Right lobe of liver (tissue), 6 donors: ENCODE data around the gene MRPS6. TPM values are rescaled to one million over a fixed set of nuclear protein-coding genes. Genes with fewer than 3 reads are reported as not detected.

Experiments used
- ATAC-seq, 4 donors: fragments of 200-7000 bp; cut with Tn5 transposase; one replicate each; pipeline ENCODE4 v1.9.1; 2020; ENCODE audit warnings: mild to moderate bottlenecking in 4 of 4, moderate library complexity in 4 of 4
- DNase-seq, 3 donors: peaks; one replicate each; pipeline ENCODE4 v3.0.0-alpha.2; 2020
- H3K27ac ChIP-seq, 3 donors: fragments of 200-600 bp; one replicate each; pipeline ENCODE4 v1.8.0; 2022
- H3K27me3 ChIP-seq, 2 donors: fragments of 200-600 bp; one replicate each; pipeline ENCODE4 v1.8.0; 2022
- H3K36me3 ChIP-seq, 4 donors: fragments of 200-600 bp; sonication (generic) in 1 of 4; one replicate each; pipeline versions ENCODE4 v1.5.1 to v1.8.0; 2017 to 2022; ENCODE audit warnings: control low read depth in 1 of 4
- H3K4me1 ChIP-seq, 4 donors: fragments of 200-600 bp; sonication (generic) in 1 of 4; one replicate each; pipeline versions ENCODE4 v1.5.1 to v1.8.0; 2017 to 2022; ENCODE audit warnings: control low read depth in 1 of 4
- H3K4me3 ChIP-seq, 3 donors: fragments of 200-600 bp; one replicate each; pipeline ENCODE4 v1.8.0; 2022
- H3K9me3 ChIP-seq, 4 donors: fragments of 200-600 bp; sonication (generic) in 1 of 4; one replicate each; pipeline versions ENCODE4 v1.5.1 to v1.8.0; 2017 to 2022; ENCODE audit warnings: control low read depth in 1 of 4
- CTCF ChIP-seq, 4 donors: fragments of 200-600 bp in 3 of 4; fragments of 450-650 bp in 1 of 4; IDR thresholded peaks; one replicate each; pipeline versions ENCODE4 v1.5.1 to v1.8.0; 2016 to 2022; ENCODE audit warnings: antibody characterized with exemption in 4 of 4, mild to moderate bottlenecking in 2 of 4
- POLR2A ChIP-seq: fragments of 450-650 bp; IDR thresholded peaks from one replicate; pipeline ENCODE4 v1.6.1; 2017; ENCODE audit warnings: antibody characterized with exemption, mild to moderate bottlenecking
- WGBS: methylation state at CpG from one replicate; pipeline ENCODE4 v1.1.6; 2018; ENCODE audit warnings: low coverage, low lambda C conversion rate; ENCODE audit not compliant: insufficient coverage; ENCODE audit errors: missing lambda C conversion rate; 5-methylcytosine and 5-hydroxymethylcytosine counted together
- intact Hi-C, 2 donors: fragments of 100-400 bp; cut with DNase I; formaldehyde crosslinking; loops; one replicate each; pipeline versions ENCODE4 v1.11.2 to v1.14.1; 2022
- total RNA-seq, 6 experiments: library from RNA; depleted of rRNA in 2 of 6; stranded (reverse); fragments of >200 nt in 2 of 6; fragmentation: NEBNext Ultra II Directional in 3 of 6; extraction: Animal tissue kit (Norgen Biotek cat#: 25700) in 3 of 6; gene quantifications; one replicate each; pipeline versions ENCODE4 v1.1.0 to v1.2.4, GENCODE V29; 2016 to 2023
- donor health status: DM: no; HTN: yes; CAD: no.
- donor health status: DM: no; HTN: no; CAD: no.
- donor health status: DM: no; HTN: no; CAD: no.
- donor health status: DM: no; HTN: yes; CAD: no.
- donor health status: DM: no; HTN: yes; CAD: no.

MRPS6 gene
- total RNA-seq, 6 experiments from 2014 or later = 16.0 to 30.0 (median 24.5) TPM

DNA sequence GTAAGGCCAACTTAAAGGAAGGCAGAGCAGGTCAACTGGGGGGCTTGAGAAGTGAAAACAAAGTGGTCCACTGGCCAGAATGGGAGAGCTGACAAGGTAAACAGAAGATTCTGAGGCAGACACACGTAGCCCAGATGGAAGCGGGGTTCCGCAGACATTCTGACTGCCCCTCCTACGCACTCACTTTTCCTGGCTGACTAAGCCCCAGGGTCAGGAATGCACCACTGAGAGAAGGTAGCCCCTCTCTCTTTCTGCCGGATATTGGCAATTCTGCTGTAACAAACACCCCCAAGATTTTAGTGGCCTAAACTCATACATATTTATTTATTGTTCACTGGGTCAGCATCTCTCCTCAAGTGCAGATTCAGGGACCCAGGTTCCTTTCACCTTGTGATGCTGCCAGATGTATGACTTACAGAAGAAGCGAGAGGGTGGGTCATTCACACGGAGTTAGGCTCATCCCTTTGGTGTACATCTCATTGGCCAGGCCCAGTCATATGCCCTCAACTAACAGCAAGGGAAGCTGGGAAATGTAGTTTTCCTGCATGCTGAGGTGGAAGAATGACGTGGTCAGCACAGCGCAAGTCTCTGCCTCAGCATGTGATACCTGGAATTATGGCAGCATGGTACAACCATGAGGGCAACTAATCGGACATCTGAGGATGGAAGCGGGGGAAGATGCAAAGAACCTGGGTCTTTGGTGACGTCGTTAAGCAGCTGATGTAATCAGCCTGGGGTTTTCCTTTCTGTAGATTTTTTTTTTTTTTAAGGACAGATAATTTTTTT, 43.4 kb upstream of the MRPS6 start:
- Histone ChIP-seq H3K9me3 (no peaks in the 10 kb centered on the region), H3K27ac (no peak overlapping the region), H3K4me1 (no peaks in the 10 kb centered on the region), H3K36me3 (no peaks in the 10 kb centered on the region), H3K27me3 (no peaks in the 10 kb centered on the region), H3K4me3 (no peak overlapping the region)
- TF ChIP-seq POLR2A (no peak), CTCF (IDR thresholded peaks at IDR 0.05) (no peak)
- peak in 1 of 3 donors; percentile 54 for DNase-seq
- ATAC-seq = peak; percentile 82 to 96 (median 92)
- 40% methylated on average over 12 of the region's 13 CpGs for WGBS
- intact Hi-C loops = no loop called here

GRCh38 chr21:34031835-34032370, 41.5 kb upstream of the MRPS6 start:
- H3K4me1 ChIP-seq = no peaks in the 10 kb centered on the region
- DNase-seq = no peak
- H3K4me3 ChIP-seq = no peak overlapping the region
- H3K27ac ChIP-seq = no peak overlapping the region
- 83% methylated on average over 11 of the region's 11 CpGs for WGBS
- ATAC-seq = peak in 1 of 4 donors; percentile 25
- no peaks in the 10 kb centered on the region for H3K27me3 ChIP-seq
- H3K36me3 ChIP-seq = no peaks in the 10 kb centered on the region
- no peak for TF ChIP-seq POLR2A
- no peak for TF ChIP-seq CTCF (IDR thresholded peaks at IDR 0.05)
- intact Hi-C loops = no loop called here
- H3K9me3 ChIP-seq = no peaks in the 10 kb centered on the region

DNA sequence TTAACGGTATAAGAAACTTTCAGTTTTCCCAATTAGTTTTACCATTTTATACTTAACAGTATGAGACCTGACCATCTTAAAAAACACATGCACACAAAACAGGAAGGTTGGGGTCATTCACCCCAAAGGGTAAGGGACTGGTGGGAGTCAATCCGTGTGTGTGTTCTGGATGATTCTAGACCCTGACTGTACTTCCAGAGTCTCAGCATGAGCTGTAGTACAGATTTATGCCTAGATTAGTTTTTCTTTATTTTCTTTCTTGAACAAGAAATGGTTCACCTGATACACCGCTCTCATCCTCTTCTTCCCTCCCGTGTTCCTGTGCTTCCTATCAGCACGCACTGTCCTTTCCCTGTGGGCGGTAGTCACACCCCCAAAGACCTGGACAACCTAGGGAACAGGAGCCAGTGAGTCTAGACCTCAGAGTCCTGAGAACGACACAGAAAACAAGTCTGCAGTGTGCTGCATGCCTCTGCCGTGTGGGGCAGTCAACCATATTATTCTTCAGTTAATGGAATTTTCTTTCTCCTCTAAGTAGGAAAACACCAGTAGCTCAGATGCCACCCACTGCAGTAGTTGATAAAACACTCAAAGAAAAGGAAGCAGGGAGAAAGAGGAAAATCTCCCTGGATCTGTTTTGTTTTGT, 38.9 kb upstream of the MRPS6 start:
- Histone ChIP-seq H3K36me3 (no peaks in the 10 kb centered on the region), H3K27ac (no peak overlapping the region), H3K9me3 (no peaks in the 10 kb centered on the region), H3K4me3 (no peak overlapping the region), H3K27me3 (no peaks in the 10 kb centered on the region), H3K4me1 (peaks cover 0 to 10% (median 2%) of the 10 kb centered on the region in 4 donors)
- no peak for ATAC-seq
- TF ChIP-seq POLR2A (no peak), CTCF (IDR thresholded peaks at IDR 0.05) (no peak)
- 63% methylated on average over 8 of the region's 8 CpGs for WGBS
- intact Hi-C loops = no loop called here
- no peak for DNase-seq

DNA sequence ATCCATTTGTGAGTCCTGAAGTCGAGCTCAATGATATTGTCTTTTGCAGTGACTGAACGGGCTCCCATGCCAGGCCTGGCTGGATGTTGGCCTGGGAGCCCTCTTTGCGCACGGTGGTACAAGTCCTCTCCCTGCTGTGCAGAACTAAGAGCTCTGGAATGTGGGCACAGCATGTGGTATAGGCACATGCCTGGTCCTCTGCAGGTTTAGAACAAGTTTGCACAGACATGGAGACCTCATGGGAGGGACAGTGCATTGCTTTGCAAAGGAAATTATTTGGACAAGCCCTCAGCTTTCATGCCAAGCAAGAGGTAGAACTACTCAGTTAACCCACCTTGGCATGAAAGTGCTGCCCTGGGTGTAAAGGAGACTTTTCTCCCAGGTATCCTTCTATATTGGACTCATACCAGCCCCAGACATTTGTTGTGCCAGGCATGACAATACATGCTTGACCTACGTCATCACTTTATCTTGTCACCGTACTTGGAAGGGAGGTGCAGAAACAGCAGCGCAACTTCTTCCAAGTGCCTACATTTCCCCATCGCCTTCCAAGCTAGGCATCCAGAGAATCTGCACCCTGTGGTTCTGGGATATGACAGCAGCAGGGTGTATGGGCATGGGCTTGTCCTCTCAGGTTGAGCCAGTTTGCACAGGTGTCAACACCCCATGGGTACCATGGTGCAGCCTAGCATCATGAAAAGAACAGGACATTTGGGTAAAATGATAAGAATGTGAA, 37.6 kb upstream of the MRPS6 start:
- H3K36me3 ChIP-seq = no peaks in the 10 kb centered on the region
- H3K27me3 ChIP-seq = no peaks in the 10 kb centered on the region
- WGBS = 100% methylated on average over 7 of the region's 8 CpGs
- H3K4me1 ChIP-seq = peaks cover 0 to 17% (median 3%) of the 10 kb centered on the region in 4 donors
- TF ChIP-seq POLR2A (no peak), CTCF (IDR thresholded peaks at IDR 0.05) (no peak)
- intact Hi-C loops = no loop called here
- H3K27ac ChIP-seq = no peak overlapping the region
- ATAC-seq (no peak), DNase-seq (no peak)
- no peaks in the 10 kb centered on the region for H3K9me3 ChIP-seq
- no peak overlapping the region for H3K4me3 ChIP-seq
